ENCODE results near the gene TAC4.

GRCh38 chr17:49851387-49852291, 3.8 kb upstream of the TAC4 start:
- peak; percentile 67 to 88 for TF ChIP-seq CTCF (conservative IDR thresholded peaks at IDR 0.05; ENCODE audit: low read depth in 2 of 2)
- no peak for TF ChIP-seq EZH2 (IDR thresholded peaks at IDR 0.05; ENCODE audit: low read depth, unreplicated experiment)
- no peak for TF ChIP-seq REST (IDR thresholded peaks at IDR 0.05; ENCODE audit: unreplicated experiment)
- no peak for TF ChIP-seq POLR2AphosphoS5 (IDR thresholded peaks at IDR 0.05; ENCODE audit: low read depth)
